ENCODE measurements around the gene C3orf52. TPM values are rescaled to one million over a fixed set of nuclear protein-coding genes. Genes with fewer than 3 reads are reported as not detected.

Gene C3orf52
- total RNA-seq, 4 donors from 2014 or later, result 57.8 to 118 (median 86.4) TPM

DNA sequence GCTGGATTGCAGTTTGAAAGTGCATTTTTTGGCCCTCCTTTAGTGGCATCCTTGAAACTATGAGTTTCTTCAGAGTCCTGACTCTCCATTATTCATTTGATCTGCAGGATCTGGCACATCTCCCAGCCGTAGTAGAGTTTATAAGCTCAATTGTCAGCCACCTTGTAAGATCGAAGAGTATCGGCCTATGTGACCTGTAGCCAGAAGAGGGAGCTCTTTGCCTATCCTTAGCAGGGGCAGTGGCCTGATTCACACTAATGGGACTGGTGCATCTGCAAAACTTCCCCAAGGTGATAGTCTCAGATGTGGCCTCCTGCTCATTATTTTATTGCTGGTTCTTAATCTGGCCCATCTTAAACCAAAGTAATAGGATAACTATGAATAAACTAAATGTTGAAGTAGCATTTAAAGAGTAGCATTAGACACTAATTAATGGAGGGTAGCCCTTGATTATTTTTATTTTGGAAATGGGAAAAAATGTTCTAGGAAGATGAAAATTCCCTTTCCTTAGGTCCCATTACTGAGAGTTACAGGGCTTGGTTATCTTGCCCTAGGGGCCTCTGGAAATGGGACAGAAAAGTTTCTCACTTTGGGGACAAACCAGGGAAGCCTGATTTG, 25.7 kb downstream of the C3orf52 start:
- WGBS, 2 donors, result 16 to 39% methylated on average over 3 of the region's 3 CpGs
- no peak for DNase-seq (ENCODE audit: low spot score in 2 of 2)
- intact Hi-C loops (cut with DNase I; ENCODE audit: low total_unique reads), result no loop called here

GRCh38 chr3:112114576-112115160, 28.5 kb downstream of the C3orf52 start:
- DNase-seq (ENCODE audit: low spot score in 2 of 2), result no peak
- TF ChIP-seq CTCF (IDR thresholded peaks at IDR 0.05) (no peak), POLR2A (IDR thresholded peaks at IDR 0.05) (no peak)
- WGBS, 2 donors, result 94 to 95% methylated on average over 6 of the region's 6 CpGs
- intact Hi-C loops (cut with DNase I; ENCODE audit: low total_unique reads), result no loop called here
- H3K4me3 ChIP-seq (ENCODE audit: low read depth, poor library complexity, severe bottlenecking), result no peak overlapping the region

More for the DNA sequence above, 25.7 kb downstream of the C3orf52 start:
- H3K4me3 ChIP-seq (ENCODE audit: low read depth, poor library complexity, severe bottlenecking), result no peak overlapping the region
- TF ChIP-seq POLR2A (IDR thresholded peaks at IDR 0.05) (no peak), CTCF (IDR thresholded peaks at IDR 0.05) (no peak)

DNA sequence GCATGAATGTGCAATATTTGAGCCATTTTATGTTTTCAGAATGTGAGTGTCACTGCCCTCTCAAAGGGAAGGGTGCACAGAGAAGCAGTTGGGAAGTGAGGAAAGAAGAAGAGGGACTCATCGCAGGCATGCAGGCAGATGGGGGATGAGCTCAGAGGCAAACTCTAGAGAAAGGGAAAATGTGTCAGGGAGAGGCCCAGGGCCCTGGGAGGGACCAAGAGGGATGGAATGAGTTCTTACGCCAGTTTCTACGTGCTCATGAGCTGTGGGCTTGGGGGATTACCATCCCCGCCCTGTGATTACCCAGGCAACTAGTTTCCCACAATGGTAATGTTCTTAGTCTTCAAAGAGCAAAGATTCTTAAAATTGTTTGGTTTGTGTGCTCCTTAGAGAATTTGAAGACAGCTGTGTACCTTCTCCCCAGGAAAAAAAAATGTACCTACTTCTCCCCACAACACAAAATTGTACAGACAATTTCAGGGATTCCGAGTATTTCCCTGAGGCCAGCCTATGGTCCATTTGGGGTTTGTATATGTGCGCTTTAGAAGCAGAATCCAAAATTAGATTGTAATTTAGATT, 29.1 kb downstream of the C3orf52 start:
- intact Hi-C loops (cut with DNase I; ENCODE audit: low total_unique reads), result no loop called here
- no peak overlapping the region for H3K4me3 ChIP-seq (ENCODE audit: low read depth, poor library complexity, severe bottlenecking)
- 69 to 74% methylated on average over 6 of the region's 6 CpGs for WGBS, 2 donors
- TF ChIP-seq CTCF (IDR thresholded peaks at IDR 0.05) (no peak), POLR2A (IDR thresholded peaks at IDR 0.05) (no peak)
- DNase-seq (ENCODE audit: low spot score in 2 of 2), result no peak

DNA sequence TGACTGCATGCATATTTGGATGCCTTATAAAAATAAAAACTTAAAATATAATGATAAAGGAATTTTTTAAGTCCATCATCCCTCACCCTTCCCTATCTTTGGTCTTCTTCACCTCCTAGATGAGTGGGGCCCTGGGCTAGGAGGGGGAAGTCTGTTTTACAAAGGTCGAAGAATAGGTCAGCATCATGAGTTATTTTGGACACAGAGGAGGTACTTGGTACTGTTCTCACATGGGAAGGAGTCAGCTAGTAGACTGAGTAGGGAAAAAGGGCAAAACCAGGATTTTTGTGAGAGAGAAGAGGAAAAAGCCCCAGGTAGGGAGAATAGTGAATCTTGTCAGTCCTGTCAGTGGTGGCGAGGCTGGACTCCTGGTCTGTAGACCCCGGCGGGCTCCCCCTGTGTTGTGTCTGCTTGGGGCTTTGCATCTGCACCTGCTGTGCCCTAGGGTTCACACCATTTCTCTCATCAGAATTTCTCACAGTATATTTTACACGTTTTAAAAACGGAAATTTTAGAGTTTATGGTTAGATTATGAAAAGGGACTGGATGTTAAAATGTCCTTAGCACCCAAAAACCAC, 29.7 kb downstream of the C3orf52 start:
- intact Hi-C loops (cut with DNase I; ENCODE audit: low total_unique reads), result no loop called here
- H3K4me3 ChIP-seq (ENCODE audit: low read depth, poor library complexity, severe bottlenecking), result no peak overlapping the region
- DNase-seq (ENCODE audit: low spot score in 2 of 2), result no peak
- 88 to 92% methylated on average over 6 of the region's 6 CpGs for WGBS, 2 donors
- no peak for TF ChIP-seq POLR2A (IDR thresholded peaks at IDR 0.05)
- no peak for TF ChIP-seq CTCF (IDR thresholded peaks at IDR 0.05)

- TF ChIP-seq CTCF (IDR thresholded peaks at IDR 0.05) (no peak), POLR2A (IDR thresholded peaks at IDR 0.05) (no peak)
- no peak for DNase-seq (ENCODE audit: low spot score in 2 of 2)
- WGBS, 2 donors, result 72 to 77% methylated on average over 13 of the region's 13 CpGs
- no peak overlapping the region for H3K4me3 ChIP-seq (ENCODE audit: low read depth, poor library complexity, severe bottlenecking)
- intact Hi-C loops (cut with DNase I; ENCODE audit: low total_unique reads), result no loop called here
Measured at GRCh38 chr3:112116748-112117186, 30.6 kb downstream of the C3orf52 start.

Data from lower leg skin (tissue), 4 donors.